ENCODE data around the gene PTPRB.

DNA sequence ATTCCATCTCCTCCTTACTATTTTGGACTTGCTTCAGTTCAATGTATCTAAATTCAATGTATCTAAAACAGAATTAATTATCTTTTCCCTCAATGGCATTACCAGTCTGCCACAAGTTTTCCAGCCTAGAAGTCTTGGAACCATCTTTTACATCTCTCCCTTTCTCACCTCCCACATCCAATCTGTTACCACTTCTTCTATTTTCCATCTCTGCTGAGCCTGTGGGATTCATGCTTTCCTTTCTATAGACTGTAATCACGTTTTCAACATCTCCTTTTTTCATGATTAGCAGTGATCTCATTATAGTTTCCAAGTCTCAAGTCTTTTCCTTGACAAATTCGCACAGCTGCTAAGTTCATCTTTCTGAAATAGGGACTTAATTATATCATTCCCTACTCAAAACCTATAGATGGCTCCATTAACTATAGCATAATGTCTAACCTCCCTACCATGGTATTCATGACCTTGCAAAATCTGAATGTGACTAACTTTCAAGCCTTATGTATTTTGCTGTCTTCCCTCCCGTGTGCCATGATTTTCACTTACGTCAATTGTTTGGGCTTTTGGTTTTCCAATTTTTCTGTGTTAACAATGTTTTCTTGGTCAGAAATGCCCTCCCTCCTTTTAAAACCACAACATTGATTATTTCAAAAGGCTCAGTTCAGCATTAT, 20.5 kb upstream of the PTPRB start:
- no peak for TF ChIP-seq EP300 (IDR thresholded peaks at IDR 0.05)
- TF ChIP-seq, protein P1, sequence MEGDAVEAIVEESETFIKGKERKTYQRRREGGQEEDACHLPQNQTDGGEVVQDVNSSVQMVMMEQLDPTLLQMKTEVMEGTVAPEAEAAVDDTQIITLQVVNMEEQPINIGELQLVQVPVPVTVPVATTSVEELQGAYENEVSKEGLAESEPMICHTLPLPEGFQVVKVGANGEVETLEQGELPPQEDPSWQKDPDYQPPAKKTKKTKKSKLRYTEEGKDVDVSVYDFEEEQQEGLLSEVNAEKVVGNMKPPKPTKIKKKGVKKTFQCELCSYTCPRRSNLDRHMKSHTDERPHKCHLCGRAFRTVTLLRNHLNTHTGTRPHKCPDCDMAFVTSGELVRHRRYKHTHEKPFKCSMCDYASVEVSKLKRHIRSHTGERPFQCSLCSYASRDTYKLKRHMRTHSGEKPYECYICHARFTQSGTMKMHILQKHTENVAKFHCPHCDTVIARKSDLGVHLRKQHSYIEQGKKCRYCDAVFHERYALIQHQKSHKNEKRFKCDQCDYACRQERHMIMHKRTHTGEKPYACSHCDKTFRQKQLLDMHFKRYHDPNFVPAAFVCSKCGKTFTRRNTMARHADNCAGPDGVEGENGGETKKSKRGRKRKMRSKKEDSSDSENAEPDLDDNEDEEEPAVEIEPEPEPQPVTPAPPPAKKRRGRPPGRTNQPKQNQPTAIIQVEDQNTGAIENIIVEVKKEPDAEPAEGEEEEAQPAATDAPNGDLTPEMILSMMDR (IDR thresholded peaks at IDR 0.05): no peak
- TF ChIP-seq POLR2A (IDR thresholded peaks at IDR 0.05): no peak

Data from suprapubic skin (tissue), 3 donors.